Left lung (tissue), 10 donors: ENCODE measurements around the gene SYNDIG1L. TPM values are rescaled to one million over a fixed set of nuclear protein-coding genes. Genes with fewer than 3 reads are reported as not detected.
"Not testable (repeated sequence)": the region's sequence is repeated elsewhere in the genome, so short reads cannot be mapped to it uniquely, and the experiment has no call there.

Experiments used
- ATAC-seq: fragments of 200-7000 bp; cut with Tn5 transposase; one replicate; pipeline ENCODE4 v1.9.1; 2020; ENCODE audit warnings: moderate library complexity
- DNase-seq, 4 donors: peaks; one replicate each; pipeline ENCODE4 v3.0.0-alpha.2; 2013 to 2020
- H3K27ac ChIP-seq, 2 donors: fragments of 200-600 bp; sonication (generic) in 1 of 2; one replicate each; pipeline versions ENCODE4 v1.5.0 to v1.8.0; 2020 to 2021
- H3K27me3 ChIP-seq, 2 donors: fragments of 200-600 bp; sonication (generic) in 1 of 2; one replicate each; pipeline versions ENCODE4 v1.5.0 to v1.8.0; 2020 to 2021
- H3K36me3 ChIP-seq, 2 donors: fragments of 200-600 bp; sonication (generic) in 1 of 2; one replicate each; pipeline versions ENCODE4 v1.5.0 to v1.8.0; 2020 to 2021
- H3K4me1 ChIP-seq, 2 donors: fragments of 200-600 bp; one replicate each; pipeline ENCODE4 v1.8.0; 2021
- H3K4me3 ChIP-seq, 2 donors: fragments of 200-600 bp; sonication (generic) in 1 of 2; one replicate each; pipeline versions ENCODE4 v1.5.0 to v1.8.0; 2020 to 2021; ENCODE audit warnings: mild to moderate bottlenecking in 1 of 2
- H3K9me3 ChIP-seq, 2 donors: fragments of 200-600 bp; sonication (generic) in 1 of 2; one replicate each; pipeline versions ENCODE4 v1.5.0 to v1.8.0; 2020 to 2021
- intact Hi-C, 2 donors: fragments of 100-400 bp; cut with DNase I; formaldehyde crosslinking; loops; one replicate each; pipeline versions ENCODE4 v1.11.2 to v1.14.2; 2022
- polyA plus RNA-seq, 6 donors: library from polyadenylated mRNA; unstranded; fragments of 120-200 nt; gene quantifications; one replicate each; pipeline ENCODE4 v1.2.1, GENCODE V29; 2013; ENCODE audit not compliant: insufficient read length in 6 of 6
- total RNA-seq, 2 donors: library from RNA; stranded (reverse); fragmentation: NEBNext Ultra II Directional; extraction: Animal tissue kit (Norgen Biotek cat#: 25700); gene quantifications; one replicate each; pipeline ENCODE4 v1.2.1, GENCODE V29; 2021
- TF ChIP-seq, protein P1 (sequence below), 2 donors: fragments of 200-600 bp; sonication (generic) in 1 of 2; IDR thresholded peaks; one replicate each; pipeline versions ENCODE4 v1.5.0 to v1.8.0; 2021; ENCODE audit warnings: antibody characterized with exemption in 2 of 2
- donor health status: DM: no; HTN: yes; CAD: no.
- donor health status: DM: no; HTN: no; CAD: no.

SYNDIG1L gene
- total and polyA plus RNA-seq, 8 donors: 0.37 to 0.87 (median 0.59) TPM

DNA sequence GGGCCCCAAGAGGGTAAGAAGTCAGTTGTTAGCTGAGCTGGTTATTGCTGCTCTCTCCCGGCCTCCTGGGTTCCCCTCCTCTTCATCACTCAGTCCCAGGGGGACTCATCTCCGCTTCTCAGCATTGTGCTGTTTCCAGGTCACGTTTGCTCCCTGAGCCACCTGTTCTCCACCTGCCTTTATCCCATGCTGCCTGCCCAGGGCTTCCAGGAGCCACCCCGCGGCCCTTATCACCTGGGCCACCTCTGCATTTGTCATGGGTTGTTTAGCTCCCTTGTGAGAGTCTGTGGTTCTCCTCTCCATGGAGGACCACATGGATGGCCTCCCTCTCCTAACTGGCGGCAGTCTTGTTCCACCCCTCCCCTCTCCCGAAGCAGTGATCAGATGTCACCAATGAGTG is 36.0 kb downstream of the SYNDIG1L start:
- Histone ChIP-seq H3K27ac (no peak overlapping the region), H3K9me3 (no peaks in the 10 kb centered on the region), H3K36me3 (no peaks in the 10 kb centered on the region), H3K27me3 (peaks cover 0 to 13% of the 10 kb centered on the region in 2 donors), H3K4me1 (no peaks in the 10 kb centered on the region), H3K4me3 (no peak overlapping the region)
- intact Hi-C loops: no loop called here
- DNase-seq (no peak), ATAC-seq (no peak)
- TF ChIP-seq, protein P1, sequence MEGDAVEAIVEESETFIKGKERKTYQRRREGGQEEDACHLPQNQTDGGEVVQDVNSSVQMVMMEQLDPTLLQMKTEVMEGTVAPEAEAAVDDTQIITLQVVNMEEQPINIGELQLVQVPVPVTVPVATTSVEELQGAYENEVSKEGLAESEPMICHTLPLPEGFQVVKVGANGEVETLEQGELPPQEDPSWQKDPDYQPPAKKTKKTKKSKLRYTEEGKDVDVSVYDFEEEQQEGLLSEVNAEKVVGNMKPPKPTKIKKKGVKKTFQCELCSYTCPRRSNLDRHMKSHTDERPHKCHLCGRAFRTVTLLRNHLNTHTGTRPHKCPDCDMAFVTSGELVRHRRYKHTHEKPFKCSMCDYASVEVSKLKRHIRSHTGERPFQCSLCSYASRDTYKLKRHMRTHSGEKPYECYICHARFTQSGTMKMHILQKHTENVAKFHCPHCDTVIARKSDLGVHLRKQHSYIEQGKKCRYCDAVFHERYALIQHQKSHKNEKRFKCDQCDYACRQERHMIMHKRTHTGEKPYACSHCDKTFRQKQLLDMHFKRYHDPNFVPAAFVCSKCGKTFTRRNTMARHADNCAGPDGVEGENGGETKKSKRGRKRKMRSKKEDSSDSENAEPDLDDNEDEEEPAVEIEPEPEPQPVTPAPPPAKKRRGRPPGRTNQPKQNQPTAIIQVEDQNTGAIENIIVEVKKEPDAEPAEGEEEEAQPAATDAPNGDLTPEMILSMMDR (IDR thresholded peaks at IDR 0.05): no peak

DNA sequence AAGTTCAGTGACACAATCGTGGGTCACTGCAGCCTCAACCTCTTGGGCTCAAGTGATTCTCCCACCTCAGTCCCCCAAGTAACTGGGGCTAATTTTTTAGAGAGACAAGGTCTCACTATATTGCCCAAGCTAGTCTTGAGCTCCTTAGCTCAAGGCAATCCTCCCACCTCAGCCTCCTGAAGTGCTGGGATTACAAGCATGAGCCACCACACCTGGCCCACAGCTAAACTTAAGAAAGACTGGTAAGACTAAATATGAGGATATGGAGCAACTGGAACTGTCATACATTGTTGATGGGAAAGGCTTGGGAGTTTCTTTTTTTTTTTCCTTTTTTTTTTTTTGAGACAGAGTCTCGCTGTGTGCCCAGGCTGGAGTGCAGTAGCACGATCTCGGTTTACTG is 43.8 kb downstream of the SYNDIG1L start:
- H3K27ac ChIP-seq: no peak overlapping the region
- intact Hi-C loops: no loop called here
- no peaks in the 10 kb centered on the region for H3K27me3 ChIP-seq
- DNase-seq: no peak
- no peak for ATAC-seq
- H3K4me1 ChIP-seq: no peaks in the 10 kb centered on the region
- TF ChIP-seq, protein P1 (IDR thresholded peaks at IDR 0.05): no peak
- H3K9me3 ChIP-seq: no peaks in the 10 kb centered on the region
- H3K36me3 ChIP-seq: no peaks in the 10 kb centered on the region
- no peak overlapping the region for H3K4me3 ChIP-seq

DNA sequence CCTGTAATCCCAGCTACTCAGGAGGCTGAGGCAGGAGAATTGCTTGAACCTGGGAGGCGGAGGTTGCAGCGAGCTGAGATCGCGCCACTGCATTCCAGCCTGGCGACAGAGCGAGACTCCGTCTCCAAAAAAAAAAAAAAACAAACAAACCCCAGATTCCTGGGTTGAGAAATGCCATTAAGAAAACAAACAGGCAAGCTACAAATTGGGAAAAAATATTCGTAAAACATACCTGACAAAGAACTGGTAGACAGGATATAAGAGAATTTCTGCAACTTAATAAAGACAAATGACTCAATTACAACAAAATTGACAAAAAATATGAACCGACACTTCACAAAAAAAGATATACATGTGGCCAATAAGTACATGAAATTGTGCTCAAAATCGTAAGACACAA is 44.4 kb downstream of the SYNDIG1L start:
- H3K4me1 ChIP-seq, ATAC-seq, DNase-seq, H3K27me3 ChIP-seq, H3K27ac ChIP-seq, H3K4me3 ChIP-seq, H3K9me3 ChIP-seq, intact Hi-C loops, H3K36me3 ChIP-seq: not testable (repeated sequence)

DNA sequence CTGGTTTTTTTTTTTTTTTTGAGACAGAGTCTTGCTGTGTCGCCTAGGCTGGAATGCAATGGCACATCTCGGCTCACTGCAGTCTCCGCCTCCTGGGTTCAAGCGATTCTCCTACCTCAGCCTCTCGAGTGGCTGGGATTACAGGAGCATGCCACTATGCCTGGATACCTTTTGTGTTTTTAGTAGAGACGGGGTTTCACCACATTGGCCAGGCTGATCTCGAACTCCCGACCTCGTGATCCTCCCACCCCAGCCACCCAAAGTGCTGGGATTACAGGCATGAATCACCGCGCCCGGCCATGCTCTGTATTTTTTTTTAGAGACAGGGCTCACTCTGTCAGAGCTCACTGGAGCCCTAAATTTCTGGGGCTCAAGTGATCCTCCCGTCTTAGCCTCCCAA is 45.2 kb downstream of the SYNDIG1L start:
- no peaks in the 10 kb centered on the region for H3K4me1 ChIP-seq
- ATAC-seq: no peak
- no peaks in the 10 kb centered on the region for H3K36me3 ChIP-seq
- intact Hi-C loops: no loop called here
- H3K4me3 ChIP-seq: no peak overlapping the region
- H3K27me3 ChIP-seq: no peaks in the 10 kb centered on the region
- H3K27ac ChIP-seq: no peak overlapping the region
- TF ChIP-seq, protein P1 (IDR thresholded peaks at IDR 0.05): no peak
- H3K9me3 ChIP-seq: no peaks in the 10 kb centered on the region
- no peak for DNase-seq

DNA sequence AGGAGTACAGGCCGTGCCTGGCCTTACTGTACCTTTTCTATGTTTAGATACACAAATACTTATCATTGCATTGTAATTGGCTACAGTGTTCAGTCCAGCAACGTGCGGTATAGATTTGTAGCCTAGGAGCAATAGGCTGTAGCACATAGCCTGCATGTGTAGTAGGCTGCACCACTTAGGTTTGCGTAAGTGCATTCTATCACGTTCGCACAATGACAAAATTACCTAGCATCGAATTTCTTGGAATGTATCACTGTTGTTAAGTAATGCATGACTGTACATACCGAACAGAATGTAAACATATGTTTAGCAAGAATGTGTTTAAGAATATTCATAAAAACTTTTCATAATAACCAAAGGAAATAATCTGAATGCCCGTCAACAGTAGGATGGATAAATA is 45.8 kb downstream of the SYNDIG1L start:
- ATAC-seq: no peak
- no peak for DNase-seq
- Histone ChIP-seq H3K4me1 (no peaks in the 10 kb centered on the region), H3K27me3 (no peaks in the 10 kb centered on the region), H3K27ac (no peak overlapping the region), H3K9me3 (no peaks in the 10 kb centered on the region), H3K4me3 (no peak overlapping the region), H3K36me3 (no peaks in the 10 kb centered on the region)
- TF ChIP-seq, protein P1 (IDR thresholded peaks at IDR 0.05): no peak
- intact Hi-C loops: no loop called here

DNA sequence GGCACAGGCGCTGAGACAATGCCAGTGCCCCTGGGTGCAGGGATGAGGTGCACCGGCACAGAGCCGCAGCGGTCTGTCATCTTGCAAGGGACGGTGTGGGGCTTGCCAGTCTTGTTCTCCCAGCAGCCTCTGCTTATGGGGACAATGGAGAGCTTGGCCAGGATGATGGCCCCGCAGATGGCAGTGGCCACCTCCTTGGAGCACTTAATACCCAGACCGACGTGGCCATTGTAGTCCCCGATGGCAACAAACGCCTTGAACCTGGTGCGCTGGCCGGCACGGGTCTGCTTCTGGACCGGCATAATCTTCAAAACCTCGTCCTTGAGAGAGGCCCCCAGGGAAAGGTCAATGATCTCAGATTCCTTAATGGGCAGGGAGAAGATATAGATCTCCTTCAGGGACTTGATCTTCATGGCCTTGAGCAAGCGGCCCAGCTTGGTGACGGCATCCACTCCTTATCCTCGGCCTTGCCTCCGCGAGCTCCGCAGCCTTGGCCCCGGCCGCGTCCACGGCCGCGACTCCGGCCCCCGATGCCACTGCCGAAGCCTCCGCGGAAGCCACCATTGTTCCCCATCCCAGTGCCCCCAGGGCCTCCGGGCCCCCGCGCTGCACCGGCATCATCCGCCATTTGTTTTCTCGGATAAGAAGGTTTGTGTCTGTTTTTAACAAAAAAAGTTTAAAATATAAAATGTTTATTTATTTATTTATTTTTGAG is 47.9 kb downstream of the SYNDIG1L start:
- DNase-seq: no peak

More for the DNA sequence above, 47.9 kb downstream of the SYNDIG1L start:
- TF ChIP-seq, protein P1 (IDR thresholded peaks at IDR 0.05): no peak
- Histone ChIP-seq H3K27ac (no peak overlapping the region), H3K9me3 (no peaks in the 10 kb centered on the region), H3K36me3 (no peaks in the 10 kb centered on the region), H3K27me3 (no peaks in the 10 kb centered on the region), H3K4me1 (no peaks in the 10 kb centered on the region), H3K4me3 (no peak overlapping the region)
- ATAC-seq: no peak
- intact Hi-C loops: no loop called here
